Measurements from ENCODE around the gene TIMP3. TPM values are rescaled to one million over a fixed set of nuclear protein-coding genes. Genes with fewer than 3 reads are reported as not detected.

Gene TIMP3
- polyA plus RNA-seq, 3 donors = not detected

DNA sequence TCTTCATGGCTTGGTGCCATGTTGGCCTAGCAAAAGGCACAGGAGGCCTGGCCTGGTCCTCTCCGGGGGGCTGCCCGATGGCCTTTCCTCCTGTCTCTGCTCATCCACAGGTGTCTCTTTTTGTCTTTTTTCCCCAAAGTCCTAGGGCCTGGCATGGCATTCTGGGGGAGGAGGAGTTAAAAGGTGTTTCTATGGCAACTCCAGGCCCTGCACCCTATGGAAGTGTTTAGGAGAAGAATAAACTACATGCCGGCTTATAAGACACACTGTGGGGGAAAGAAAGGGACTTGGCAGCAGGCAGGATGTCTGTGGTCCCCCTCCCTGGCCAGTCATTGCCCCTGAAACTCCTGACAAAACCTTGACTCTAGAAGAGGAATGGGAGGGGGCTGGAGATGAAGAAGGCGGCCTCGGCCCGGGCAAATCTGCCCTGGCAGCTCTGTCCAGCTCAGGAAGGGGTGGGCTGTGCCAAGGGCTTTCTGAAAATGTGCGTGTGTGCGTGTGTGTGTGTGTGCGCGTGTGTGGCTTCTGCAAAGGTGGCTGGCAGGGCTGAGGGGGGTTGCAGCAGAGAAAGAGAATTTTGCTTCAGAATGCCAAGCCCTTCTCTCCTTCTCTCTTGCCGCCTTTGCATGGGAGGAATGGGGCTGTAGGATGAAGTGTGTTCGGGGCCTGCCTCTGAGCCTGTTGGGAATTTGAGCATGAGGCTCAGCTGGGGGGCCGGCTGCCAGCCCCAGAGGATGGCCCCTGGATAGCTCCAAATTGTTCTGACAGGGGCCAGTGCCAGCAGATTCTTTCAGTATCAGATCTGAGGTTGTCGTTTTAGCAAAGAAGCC, 3.2 kb downstream of the TIMP3 start:
- H3K27ac Mint-ChIP-seq = peak overlapping the region in 1 of 7 donors; percentile 49
- peaks cover 0 to 18% of the 10 kb centered on the region in 2 donors for H3K9me3 ChIP-seq (replicated peaks in 1 of 2; ENCODE audit: control insufficient read depth in 1 of 2, insufficient read depth in 1 of 2, low read length in 2 of 2)
- H3K4me3 ChIP-seq (replicated peaks in 1 of 3; ENCODE audit: low read depth in 2 of 3, low read length in 3 of 3) = no peak overlapping the region
- H4K20me1 ChIP-seq (ENCODE audit: insufficient read depth, low read length) = no peaks in the 10 kb centered on the region
- peaks cover 0 to 6% (median 0%) of the 10 kb centered on the region in 7 donors for H3K9me3 Mint-ChIP-seq
- no peaks in the 10 kb centered on the region for H3K4me1 ChIP-seq (ENCODE audit: control insufficient read depth in 1 of 2, insufficient read depth in 2 of 2, low read length in 2 of 2)
- WGBS (ENCODE audit: insufficient coverage) = 79% methylated on average over 8 of the region's 14 CpGs
- H3K36me3 Mint-ChIP-seq = peaks cover 0 to 3% of the 10 kb centered on the region in 2 donors
- H3K4me1 Mint-ChIP-seq = peaks cover 9% of the 10 kb centered on the region
- TF ChIP-seq, protein P1, sequence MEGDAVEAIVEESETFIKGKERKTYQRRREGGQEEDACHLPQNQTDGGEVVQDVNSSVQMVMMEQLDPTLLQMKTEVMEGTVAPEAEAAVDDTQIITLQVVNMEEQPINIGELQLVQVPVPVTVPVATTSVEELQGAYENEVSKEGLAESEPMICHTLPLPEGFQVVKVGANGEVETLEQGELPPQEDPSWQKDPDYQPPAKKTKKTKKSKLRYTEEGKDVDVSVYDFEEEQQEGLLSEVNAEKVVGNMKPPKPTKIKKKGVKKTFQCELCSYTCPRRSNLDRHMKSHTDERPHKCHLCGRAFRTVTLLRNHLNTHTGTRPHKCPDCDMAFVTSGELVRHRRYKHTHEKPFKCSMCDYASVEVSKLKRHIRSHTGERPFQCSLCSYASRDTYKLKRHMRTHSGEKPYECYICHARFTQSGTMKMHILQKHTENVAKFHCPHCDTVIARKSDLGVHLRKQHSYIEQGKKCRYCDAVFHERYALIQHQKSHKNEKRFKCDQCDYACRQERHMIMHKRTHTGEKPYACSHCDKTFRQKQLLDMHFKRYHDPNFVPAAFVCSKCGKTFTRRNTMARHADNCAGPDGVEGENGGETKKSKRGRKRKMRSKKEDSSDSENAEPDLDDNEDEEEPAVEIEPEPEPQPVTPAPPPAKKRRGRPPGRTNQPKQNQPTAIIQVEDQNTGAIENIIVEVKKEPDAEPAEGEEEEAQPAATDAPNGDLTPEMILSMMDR (IDR thresholded peaks at IDR 0.05) = no peak
- peaks cover 25 to 36% of the 10 kb centered on the region in 2 donors for H3K27me3 ChIP-seq (ENCODE audit: control insufficient read depth in 2 of 2, insufficient read depth in 2 of 2, low read length in 2 of 2)
- H3K36me3 ChIP-seq (replicated peaks in 1 of 2; ENCODE audit: control insufficient read depth in 1 of 2, insufficient read depth in 2 of 2, low read length in 2 of 2) = no peaks in the 10 kb centered on the region
- H3K9ac ChIP-seq (ENCODE audit: insufficient read depth, low read length, poor library complexity, severe bottlenecking) = no peak overlapping the region
- H3K79me2 ChIP-seq (ENCODE audit: insufficient read depth, low read length) = no peaks in the 10 kb centered on the region
- DNase-seq = no peak
- intact Hi-C loops (cut with micrococcal nuclease) = no loop called here
- peaks cover 43 to 57% (median 48%) of the 10 kb centered on the region in 3 donors for H3K27me3 Mint-ChIP-seq (ENCODE audit: low read depth in 3 of 3)
- no peak overlapping the region for H3K4me2 ChIP-seq (replicated peaks; ENCODE audit: extremely low read depth, low read length, poor library complexity, severe bottlenecking)
- H3K27ac ChIP-seq (ENCODE audit: low read depth in 1 of 2, low read length in 2 of 2) = no peak overlapping the region
- peak overlapping the region in 1 of 2 donors; percentile 43 for H3K4me3 Mint-ChIP-seq
- no peak overlapping the region for H2AFZ ChIP-seq (ENCODE audit: insufficient read depth, low read depth, low read length, poor library complexity, severe bottlenecking)

DNA sequence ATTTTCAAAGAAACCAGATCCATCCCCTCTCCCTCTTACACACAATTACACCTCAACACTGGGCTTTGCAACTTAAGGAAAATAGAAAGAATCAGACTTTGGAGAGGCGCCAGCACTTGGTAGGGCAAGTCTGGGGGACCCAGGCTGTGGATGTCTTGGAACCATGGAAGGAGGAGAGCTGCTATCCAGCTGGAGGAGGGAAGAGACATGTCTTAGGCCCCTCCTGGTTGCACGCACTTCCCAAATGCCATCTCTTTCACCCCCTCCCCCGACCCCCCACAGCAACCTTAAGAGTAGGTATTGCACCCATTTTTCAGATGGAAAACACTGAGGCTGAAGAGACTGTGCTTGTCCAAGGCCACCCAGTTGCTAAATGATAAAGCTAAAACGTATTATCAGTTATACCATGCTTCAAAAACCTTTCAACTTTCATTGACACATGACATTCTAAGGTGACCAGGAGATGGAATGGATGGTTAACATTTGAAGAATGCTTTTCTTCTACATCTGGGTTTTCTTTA, 3.9 kb downstream of the TIMP3 start:
- Histone ChIP-seq H3K36me3 (replicated peaks in 1 of 2; ENCODE audit: control insufficient read depth in 1 of 2, insufficient read depth in 2 of 2, low read length in 2 of 2) (no peaks in the 10 kb centered on the region), H3K79me2 (ENCODE audit: insufficient read depth, low read length) (no peaks in the 10 kb centered on the region), H2AFZ (ENCODE audit: insufficient read depth, low read depth, low read length, poor library complexity, severe bottlenecking) (no peak overlapping the region), H3K27ac (ENCODE audit: low read depth in 1 of 2, low read length in 2 of 2) (no peak overlapping the region), H3K4me2 (replicated peaks; ENCODE audit: extremely low read depth, low read length, poor library complexity, severe bottlenecking) (no peak overlapping the region), H3K4me1 (ENCODE audit: control insufficient read depth in 1 of 2, insufficient read depth in 2 of 2, low read length in 2 of 2) (no peaks in the 10 kb centered on the region), H3K9me3 (replicated peaks in 1 of 2; ENCODE audit: control insufficient read depth in 1 of 2, insufficient read depth in 1 of 2, low read length in 2 of 2) (peaks cover 0 to 18% of the 10 kb centered on the region in 2 donors), H3K27me3 (ENCODE audit: control insufficient read depth in 2 of 2, insufficient read depth in 2 of 2, low read length in 2 of 2) (peaks cover 24 to 30% of the 10 kb centered on the region in 2 donors), H3K4me3 (replicated peaks in 1 of 3; ENCODE audit: low read depth in 2 of 3, low read length in 3 of 3) (no peak overlapping the region), H4K20me1 (ENCODE audit: insufficient read depth, low read length) (no peaks in the 10 kb centered on the region), H3K9ac (ENCODE audit: insufficient read depth, low read length, poor library complexity, severe bottlenecking) (no peak overlapping the region)
- 80% methylated on average over 1 of the region's 4 CpGs for WGBS (ENCODE audit: insufficient coverage)
- Mint-ChIP-seq H3K4me1 (peaks cover 9% of the 10 kb centered on the region), H3K27ac (no peak overlapping the region), H3K27me3 (ENCODE audit: low read depth in 3 of 3) (peaks cover 36 to 52% (median 42%) of the 10 kb centered on the region in 3 donors), H3K36me3 (peaks cover 0 to 3% of the 10 kb centered on the region in 2 donors), H3K9me3 (peaks cover 0 to 6% (median 0%) of the 10 kb centered on the region in 7 donors), H3K4me3 (no peak overlapping the region)
- intact Hi-C loops (cut with micrococcal nuclease) = no loop called here
- DNase-seq = no peak
- TF ChIP-seq, protein P1 (IDR thresholded peaks at IDR 0.05) = no peak
